ENCODE results near the gene ASPSCR1.

Gene ASPSCR1, protein sequence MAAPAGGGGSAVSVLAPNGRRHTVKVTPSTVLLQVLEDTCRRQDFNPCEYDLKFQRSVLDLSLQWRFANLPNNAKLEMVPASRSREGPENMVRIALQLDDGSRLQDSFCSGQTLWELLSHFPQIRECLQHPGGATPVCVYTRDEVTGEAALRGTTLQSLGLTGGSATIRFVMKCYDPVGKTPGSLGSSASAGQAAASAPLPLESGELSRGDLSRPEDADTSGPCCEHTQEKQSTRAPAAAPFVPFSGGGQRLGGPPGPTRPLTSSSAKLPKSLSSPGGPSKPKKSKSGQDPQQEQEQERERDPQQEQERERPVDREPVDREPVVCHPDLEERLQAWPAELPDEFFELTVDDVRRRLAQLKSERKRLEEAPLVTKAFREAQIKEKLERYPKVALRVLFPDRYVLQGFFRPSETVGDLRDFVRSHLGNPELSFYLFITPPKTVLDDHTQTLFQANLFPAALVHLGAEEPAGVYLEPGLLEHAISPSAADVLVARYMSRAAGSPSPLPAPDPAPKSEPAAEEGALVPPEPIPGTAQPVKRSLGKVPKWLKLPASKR

DNA sequence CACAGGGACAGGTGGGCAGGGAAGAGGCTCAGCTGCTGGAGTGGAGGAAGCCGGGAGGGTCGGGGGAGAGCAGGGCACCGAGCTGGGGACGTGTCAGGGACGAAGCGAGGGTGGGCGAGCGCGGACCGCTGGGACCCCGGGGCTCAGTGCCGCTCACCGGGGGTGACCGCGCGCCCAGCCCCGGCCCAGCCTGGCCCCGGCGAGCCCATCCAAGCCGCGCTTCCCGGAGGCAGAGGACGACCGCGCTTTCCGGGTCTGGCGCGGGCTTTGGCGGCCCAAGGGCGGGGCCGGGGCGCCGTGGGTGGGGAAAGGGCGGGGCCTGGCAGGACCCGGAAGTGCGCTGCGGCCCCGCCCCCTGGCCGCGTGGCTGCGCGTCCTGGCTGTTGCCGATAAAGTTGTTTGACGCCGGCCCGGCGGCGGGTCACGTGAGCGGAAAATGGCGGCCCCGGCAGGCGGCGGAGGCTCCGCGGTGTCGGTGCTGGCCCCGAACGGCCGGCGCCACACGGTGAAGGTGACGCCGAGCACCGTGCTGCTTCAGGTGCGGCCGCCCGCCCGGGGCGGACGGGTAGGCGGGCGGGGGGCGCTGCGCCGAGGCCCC, at the start of gene ASPSCR1:
ASPSCR1 (plus strand) TSS at position 419 of the 598 bp plus-strand sequence; CDS start at position 437, 18 bp downstream.
- DNase-seq = peak; percentile 84

- peak; percentile 85 for DNase-seq
Observed at GRCh38 chr17:81927653-81928543, 49.5 kb upstream of the ASPSCR1 start, which contains the start of gene MAFG. TSS of gene MAFG (minus strand) at chr17:81927735. CDS start at chr17:81923185, 4,550 bp downstream.

GRCh38 chr17:81928544-81929252, 48.7 kb upstream of the ASPSCR1 start:
- DNase-seq = no peak

DNA sequence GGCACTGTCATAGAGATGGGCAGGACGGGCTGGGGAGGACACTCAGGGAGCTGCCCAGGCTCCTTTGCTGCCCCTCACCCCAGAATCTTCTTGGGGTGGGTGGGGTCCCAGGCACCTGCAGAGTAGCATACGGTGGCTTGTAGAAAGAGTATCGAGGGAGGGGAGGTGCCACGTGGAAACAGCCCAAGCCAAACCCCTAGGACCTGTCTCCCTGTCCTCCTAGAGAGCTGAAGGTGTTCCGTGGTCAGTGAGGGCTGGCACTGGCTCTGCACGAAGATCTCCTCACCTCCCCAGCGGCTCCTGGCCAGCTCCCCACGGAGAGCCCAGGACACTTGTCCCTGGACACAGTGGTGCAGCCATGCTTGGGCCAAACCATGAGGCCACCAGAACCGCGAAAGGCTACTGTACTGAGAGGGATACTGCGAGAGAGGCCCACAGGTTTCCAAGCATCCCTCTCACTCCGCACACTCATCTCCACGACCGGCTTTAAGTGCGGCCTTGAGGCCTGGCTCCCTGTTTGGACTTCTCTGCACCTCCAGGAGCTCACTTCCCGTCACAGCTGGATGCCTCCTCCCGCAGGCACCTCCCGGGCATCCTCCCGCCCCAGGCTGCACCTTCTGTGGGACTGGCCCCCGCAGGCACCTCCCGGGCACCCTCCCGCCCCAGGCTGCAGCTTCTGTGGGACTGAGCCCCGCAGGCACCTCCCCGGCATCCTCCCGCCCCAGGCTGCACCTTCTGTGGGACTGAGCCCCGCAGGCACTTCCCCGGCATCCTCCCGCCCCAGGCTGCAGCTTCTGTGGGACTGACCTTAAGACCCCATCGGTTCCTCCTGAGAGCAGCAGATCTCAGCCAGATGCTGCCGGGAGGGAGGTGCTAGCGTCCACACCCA, 47.9 kb upstream of the ASPSCR1 start:
- no peak for DNase-seq

DNA sequence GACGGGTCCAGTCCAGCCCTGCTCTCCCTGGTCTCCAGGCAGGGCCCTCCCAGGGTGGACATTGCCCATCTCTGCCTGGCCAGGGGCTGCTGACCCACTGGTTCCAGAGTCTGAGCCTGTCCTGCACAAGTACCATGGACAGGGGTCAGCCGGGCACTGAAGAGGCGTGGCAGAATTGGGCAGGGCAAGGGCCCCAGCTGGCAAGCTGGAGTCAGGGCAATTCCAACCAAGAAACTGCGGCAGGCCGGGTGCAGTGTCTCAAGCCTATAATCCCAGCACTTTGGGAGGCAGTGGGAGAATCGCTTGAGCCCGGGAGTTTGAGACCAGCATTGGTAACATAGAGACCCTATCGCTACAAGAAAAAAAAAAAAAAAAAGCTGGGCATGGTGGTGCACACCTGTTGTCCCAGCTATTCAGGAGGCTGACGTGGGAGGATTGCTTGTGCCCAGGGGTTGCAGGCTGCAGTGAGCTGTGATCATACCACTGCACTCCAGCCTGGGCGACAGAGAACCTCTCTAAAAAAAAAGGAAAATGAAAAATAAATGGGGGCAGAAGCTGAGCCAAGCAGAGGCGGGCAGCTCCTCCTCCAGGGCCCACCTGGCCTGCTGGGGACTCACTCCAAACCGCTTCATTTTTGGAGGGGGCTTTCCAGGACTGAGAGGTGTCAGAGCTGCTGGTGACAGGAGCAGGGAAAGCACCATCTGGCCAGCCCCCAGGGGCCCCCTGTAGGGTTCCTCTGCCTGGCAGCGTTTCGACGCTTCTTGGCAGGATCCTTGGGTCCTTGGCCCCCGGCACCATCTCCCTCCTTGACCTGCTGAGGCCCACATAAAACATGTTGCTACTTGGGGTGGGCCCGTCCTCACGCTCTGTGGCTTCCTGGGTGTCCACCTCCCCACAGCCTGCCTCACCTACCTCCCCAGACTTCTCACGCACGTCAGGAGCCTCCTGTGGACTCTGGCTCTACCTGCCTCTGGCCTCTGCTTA, 47.0 kb upstream of the ASPSCR1 start:
- DNase-seq = no peak

GRCh38 chr17:81931189-81931556, 46.3 kb upstream of the ASPSCR1 start:
- no peak for DNase-seq

- no peak for DNase-seq
Observed at GRCh38 chr17:81931557-81932332, 45.7 kb upstream of the ASPSCR1 start.

DNA sequence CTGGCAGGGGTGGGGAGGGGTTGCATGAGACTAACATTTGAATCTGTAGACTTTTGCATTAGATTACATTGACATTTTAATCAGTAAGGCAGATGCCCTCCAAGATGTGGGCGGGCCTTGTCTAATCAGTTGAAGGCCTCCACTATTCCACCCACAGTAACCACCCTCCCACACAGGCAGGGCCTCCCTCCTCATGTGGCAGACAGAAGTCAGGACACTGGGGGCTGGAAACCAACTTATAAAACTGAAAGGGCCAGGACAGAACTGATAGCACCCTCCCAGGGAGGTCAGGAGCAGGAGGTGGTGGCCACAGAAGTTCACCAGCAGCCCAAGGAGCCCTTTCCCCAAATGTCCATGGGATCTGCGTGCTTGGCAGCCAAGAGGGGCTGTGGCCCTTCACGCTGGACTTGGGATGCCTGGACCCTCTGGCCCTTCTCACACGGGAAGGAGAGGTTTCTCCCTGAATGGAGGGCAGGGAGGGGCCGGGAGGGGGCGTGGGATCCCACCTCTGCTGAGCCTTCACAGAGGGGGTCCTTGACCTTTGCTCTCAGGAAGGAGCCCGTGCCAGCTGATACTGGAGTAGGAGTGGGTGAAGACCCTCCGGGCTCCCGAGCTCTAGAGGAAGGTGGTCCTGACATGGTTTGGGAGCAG, 45.0 kb upstream of the ASPSCR1 start:
- no peak for DNase-seq

DNA sequence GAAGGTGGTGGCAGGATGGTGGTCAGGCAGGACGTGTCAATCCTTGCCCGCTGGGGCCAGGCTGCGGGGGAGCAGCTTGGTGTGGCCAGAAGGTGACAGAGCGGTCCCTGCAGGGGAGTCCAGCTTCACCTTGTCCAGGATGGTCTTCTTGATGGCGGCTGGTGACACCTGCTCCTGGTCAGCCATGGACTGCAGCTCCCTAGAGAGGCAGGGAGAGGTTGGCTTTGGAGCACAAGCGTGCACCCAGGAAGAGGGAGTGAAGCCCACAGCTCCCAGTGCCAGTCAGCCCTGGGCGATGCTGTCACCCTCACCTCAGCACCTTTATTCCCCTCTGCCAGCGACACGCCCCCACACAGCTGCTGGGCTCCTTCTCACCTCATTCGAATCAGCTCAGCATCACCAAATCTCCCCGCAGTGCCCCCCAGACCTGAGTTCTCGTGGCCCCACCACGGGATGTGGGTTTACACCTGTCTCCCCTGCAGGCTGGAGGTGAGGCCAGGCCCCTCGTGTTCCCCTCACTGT, 44.2 kb upstream of the ASPSCR1 start:
- no peak for DNase-seq

DNA sequence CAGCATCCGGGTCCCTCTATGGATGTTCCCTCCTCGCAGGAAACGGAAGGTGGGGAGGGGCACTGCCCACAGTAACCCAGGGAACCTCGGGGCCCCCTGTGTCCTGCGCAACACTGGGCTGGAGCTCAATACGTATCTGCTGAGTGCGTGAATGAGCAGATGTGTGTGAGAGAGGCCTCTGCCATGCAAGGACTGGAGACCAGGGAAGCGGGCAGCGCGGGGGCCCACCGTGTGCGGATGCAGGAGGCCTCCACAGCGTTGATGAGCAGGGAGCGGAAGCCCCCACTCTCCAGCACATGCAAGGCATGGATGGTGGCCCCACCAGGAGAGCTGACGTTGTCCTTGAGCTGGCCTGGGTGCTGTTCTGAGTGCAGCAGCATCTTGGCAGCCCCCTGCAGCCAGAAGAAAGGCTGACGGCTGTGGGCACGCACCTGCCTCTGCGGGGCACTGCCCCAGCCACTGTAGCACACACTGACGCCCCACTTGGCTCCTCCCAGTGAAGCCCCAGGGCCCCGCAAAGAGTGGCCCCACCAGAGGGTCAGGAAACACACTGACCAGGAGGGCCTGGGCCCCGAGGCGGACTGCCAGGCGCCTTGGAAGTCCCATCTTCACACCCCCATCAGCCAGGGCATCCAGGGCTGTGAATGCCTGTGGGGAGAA, 43.2 kb upstream of the ASPSCR1 start:
- no peak for DNase-seq

DNA sequence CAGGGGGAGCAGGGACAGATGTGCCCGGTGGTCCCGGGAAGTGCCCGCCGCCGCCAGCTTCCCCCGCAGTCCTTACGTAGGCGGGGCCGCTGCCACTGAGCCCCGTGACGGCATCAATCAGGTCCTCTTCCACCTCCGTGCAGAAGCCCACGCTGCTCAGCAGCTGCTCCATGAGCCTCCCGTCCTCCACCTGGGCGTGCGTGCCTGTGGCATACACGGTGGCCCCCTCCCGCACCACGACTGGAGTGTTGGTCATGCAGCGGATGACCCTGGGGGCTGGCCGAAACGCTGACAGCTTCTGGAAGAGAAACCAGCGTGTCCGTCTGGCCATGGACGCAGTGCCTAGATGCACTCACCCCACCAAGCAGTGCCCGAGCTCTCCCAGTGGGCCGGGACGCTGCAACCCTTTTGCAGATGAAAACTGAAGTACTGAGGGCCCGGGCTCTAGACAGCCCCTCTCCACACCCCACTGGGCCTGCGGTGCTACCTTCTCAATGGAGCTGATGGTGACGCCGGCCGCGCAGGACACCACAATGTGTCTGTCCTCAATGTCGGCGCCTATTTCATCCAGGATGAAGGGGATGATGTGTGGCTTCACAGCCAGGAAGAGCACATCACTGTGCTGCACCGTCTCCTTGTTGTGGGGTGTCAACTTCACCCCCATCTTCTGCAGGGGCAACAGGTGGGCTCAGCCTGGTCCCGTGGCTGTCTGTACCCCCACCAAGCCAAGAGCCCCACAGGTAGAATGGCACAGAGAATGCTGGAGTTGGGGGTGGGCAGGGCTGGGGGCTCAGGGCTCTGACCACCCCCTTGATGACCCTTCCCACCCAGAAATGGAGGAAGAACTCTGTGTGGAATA, 42.4 kb upstream of the ASPSCR1 start:
- no peak for DNase-seq

DNA sequence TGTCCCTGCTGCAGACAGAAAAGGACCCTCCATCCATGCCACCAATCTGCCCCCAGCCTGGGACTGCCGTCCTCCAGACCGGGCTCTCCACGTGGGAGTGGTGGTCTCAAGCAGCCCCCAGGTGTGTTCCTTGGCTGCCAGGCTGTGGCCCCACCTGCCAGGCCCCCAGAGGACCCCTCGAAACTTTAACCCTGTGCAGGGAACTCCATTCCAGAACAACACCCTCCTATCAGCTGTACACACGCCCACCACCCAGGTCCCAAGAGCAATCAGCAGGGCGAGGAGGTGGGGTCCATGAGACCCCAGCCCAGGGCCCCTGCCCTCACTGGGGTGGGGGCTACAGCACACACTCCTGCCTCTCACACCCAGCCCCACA, 41.7 kb upstream of the ASPSCR1 start:
- no peak for DNase-seq

DNA sequence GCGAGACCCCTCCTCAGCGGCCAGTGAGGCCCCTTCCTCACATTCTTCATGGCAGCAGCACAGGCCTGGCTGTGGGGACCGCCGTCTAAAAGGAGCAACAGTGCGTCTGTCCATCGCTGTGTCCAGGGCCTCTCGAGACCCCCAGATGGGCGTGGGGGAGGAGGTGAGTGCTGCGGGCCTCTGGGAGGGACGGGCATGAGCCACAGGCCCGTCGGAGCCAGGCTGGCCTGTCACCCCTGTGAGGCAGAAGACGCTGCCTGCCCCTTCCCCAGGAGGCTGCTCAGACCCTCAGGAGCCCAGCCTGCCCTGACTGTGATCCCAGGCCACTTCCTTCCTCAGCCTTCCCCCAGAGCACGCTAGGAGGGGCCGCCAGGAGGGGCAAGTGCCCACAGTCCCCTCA, 38.2 kb upstream of the ASPSCR1 start:
- no peak for DNase-seq

DNA sequence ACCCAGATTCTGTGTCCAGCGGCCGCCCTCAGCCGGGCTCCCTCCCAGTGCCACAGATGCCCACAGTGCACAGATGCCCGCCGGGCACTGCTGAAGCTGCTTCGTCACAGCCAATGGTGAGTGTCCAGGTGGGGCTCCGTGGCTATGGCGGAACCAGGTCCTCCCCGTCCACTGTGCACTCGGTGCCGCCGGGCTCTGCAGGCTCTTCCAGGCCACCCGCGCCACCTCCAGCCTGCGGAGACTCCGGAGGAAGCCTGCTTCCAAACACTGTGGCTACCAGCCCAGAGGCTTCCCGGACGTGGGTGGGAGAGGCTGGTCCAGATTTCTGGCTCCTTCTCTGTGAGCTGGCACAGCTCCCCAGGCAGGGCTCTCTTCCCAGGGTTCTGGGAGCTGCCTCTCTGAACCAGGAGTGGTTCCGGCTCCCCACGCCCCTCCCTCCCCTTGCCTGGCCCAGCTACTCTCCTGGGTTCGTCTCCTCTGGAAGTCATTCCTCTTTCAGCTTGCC, 37.5 kb upstream of the ASPSCR1 start:
- no peak for DNase-seq

GRCh38 chr17:81940538-81941483, 36.6 kb upstream of the ASPSCR1 start:
- DNase-seq = no peak

Measured in CD4-positive, alpha-beta T cell treated with Interleukin-4 for 4 hours (primary cell).